AG09309 (cell line): ENCODE results near the gene AKT1.

Experiments used
- DNase-seq: peaks from one replicate; pipeline ENCODE4 v3.0.0-alpha.2; 2010; ENCODE audit warnings: low read depth
- H3K4me3 ChIP-seq: 2 replicates; pipeline ENCODE4 v1.5.1; 2011; ENCODE audit warnings: mild to moderate bottlenecking, low read depth, low read length, moderate library complexity; ENCODE audit not compliant: control insufficient read depth
- TF ChIP-seq, protein P1 (sequence below): IDR thresholded peaks from 2 replicates; pipeline ENCODE4 v1.5.1; 2011; ENCODE audit warnings: mild to moderate bottlenecking, low read depth, low read length, inconsistent platforms; ENCODE audit not compliant: insufficient read depth, control insufficient read depth; ENCODE audit errors: missing control alignments

Gene AKT1

DNA sequence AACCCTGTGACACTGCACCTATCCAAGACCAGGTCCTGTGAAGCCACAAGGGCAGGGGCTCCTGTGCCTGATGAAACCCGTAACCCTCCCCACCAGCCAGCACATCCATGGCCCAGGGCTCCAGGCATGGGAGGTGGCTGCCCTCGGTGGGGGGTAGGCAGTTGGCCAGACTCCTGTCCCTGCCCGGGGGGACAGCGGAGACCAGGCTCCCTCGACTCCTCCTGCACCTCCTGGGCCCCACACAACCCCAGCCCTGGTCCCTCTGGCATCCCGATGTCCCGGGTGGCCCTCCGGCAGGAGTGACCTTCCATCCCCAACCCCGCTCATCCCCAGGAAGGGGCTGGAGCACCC, 11.4 kb downstream of the AKT1 start:
- TF ChIP-seq, protein P1, sequence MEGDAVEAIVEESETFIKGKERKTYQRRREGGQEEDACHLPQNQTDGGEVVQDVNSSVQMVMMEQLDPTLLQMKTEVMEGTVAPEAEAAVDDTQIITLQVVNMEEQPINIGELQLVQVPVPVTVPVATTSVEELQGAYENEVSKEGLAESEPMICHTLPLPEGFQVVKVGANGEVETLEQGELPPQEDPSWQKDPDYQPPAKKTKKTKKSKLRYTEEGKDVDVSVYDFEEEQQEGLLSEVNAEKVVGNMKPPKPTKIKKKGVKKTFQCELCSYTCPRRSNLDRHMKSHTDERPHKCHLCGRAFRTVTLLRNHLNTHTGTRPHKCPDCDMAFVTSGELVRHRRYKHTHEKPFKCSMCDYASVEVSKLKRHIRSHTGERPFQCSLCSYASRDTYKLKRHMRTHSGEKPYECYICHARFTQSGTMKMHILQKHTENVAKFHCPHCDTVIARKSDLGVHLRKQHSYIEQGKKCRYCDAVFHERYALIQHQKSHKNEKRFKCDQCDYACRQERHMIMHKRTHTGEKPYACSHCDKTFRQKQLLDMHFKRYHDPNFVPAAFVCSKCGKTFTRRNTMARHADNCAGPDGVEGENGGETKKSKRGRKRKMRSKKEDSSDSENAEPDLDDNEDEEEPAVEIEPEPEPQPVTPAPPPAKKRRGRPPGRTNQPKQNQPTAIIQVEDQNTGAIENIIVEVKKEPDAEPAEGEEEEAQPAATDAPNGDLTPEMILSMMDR = no peak
- H3K4me3 ChIP-seq = no peak overlapping the region
- DNase-seq = no peak

DNA sequence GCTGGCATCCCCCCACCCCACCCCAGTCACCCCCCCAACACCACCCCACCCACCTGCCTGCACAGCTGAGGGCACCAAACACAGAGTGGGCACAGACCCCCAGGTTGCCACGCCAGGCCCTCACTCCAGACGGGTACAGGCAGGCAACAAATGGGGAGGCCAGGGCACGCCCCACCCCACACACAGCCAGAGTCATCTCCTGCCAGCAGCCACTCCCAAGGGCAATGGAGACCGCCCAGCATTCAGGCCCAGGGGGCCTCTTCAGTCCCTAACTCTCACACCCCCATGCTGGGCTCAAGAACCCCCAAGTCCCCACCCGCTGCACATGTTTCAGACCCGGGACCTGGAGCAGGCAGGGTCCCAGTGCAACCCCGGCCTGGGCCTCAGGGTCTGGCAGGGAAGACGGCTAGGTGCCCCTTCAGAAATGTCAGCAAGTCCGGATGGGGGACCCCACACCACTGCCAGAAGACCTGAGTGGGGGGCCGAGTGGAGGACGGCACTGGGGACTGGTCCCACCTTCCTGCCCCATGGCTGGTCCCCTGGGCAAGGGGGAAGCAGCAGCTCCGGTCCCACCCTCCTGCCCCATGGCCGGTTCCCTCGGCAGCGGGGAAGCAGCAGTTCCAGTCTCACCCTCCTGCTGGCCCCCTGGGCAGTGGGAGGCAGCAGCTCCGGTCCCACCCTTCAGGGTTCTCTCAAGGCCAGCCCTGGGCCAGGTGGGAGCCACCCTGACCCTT, 11.9 kb downstream of the AKT1 start:
- TF ChIP-seq, protein P1 = no peak
- no peak for DNase-seq
- no peak overlapping the region for H3K4me3 ChIP-seq

DNA sequence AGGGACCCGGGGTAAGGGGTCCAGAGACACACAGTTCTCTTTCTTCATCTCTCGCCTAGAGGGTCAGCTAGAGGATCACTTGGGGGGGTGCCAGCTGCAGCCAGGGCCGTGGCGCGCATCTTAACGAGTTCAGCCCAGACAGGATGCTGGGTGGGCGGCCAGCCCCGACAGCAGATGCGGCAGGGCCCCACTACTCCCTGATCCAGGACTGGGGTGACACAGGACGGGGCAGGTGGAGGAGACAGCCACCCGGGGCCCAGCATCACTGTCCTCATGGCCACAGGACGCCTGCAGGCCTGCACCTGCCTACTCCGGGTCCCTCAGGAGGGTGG, 12.8 kb downstream of the AKT1 start:
- DNase-seq = no peak
- H3K4me3 ChIP-seq = no peak overlapping the region
- TF ChIP-seq, protein P1 = no peak

DNA sequence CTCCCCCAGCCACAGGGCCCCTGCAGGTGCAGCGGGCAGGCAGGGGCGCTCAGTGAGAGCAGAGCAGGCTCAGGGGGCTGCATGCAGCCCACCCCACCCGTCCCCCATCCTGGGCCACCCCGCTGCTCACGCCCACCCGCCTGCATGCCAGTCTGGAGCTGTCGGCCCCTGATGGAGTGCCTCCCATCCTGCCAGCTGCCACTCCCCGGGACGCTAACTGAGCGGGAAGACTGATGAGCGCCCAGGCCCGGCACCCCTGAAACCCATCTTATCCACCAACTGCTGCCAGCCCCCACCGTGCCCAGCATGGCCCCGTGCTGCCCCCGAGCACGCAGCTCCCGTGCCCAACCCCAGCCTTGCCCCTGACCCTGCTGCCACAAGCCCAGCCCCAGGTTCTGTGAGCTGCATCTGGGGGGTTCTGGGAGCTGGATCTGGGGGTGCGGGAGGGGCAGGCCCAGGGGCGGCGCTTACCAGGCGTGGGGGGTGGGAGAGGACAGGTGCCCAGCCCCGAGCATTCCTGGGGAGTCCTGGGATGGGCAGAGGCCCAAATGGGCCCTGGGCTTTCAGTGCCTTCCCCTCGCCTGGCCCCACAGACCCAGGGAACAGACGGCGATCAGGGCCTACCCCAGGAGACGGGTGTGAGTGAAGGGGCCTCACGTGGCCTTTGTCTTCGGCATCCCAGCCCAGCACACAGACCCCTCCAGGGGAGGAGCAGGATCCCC, 13.3 kb downstream of the AKT1 start:
- no peak for DNase-seq
- H3K4me3 ChIP-seq = no peak overlapping the region
- TF ChIP-seq, protein P1 = no peak

DNA sequence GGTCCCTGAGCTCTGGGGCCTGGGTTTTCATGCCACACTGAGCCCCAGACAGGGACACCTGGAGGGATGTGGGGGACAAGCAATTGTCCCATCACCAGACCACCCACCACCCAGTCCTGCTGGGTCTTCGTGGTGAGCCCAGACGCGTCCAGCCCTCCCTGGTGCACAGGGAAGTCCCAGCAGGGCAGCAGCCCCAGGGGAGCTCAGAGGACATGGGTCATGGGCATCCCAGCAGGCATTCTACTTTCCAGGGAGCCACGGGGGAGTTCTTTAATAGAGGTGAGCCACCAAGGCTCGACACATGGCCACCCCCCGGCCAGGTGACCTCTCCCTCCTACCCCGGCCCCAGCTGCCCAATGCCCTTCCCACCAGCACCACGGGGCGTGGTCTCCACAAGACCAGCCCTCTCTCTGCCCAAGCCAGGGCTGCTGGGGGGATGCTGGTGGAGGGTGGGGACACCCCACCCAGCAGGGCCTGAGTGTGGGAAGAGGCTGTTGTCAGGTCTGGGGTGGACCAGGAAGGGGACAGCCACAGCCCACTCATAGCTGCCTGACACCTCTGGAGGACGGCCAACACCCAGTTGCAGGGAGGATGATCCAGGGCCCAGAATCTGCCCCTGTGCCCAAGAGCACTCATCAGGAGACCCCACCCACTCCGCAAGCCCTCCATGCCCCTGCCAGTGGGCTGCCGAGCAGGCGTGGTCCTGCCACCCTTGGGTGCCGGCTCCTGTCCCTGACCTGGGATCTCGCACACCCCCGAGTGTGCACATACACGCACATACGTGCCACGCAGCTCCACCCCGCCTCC, 14.1 kb downstream of the AKT1 start:
- TF ChIP-seq, protein P1 = no peak
- H3K4me3 ChIP-seq = no peak overlapping the region
- DNase-seq = no peak

DNA sequence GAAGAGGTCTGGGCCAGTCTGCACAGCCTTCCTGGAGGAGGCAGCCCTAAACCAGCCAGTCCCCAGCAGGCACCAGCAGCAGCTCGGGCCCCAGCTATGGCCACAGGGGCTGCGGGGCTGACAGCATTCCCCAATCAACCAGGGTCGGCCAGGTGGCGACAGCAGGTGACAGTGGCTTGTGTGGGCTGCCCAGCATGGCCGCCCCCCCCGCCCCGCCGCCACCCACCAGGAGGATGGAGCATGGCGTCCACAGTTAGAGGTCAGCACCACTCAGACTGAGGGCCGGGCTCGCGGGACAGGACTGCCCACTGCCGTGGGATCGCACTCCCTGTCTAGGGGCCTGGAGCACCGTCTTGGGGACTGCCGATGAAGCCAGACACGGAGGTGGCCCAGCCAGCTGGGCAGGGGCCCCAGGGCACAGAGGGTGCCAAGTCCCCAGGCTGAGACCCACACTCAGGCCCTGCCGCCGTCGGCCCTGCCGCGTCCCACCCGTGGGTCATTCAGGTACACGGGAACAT, 15.0 kb downstream of the AKT1 start:
- no peak for DNase-seq

More for the DNA sequence above, 15.0 kb downstream of the AKT1 start:
- TF ChIP-seq, protein P1 = no peak
- H3K4me3 ChIP-seq = no peak overlapping the region
